Endodermal cell (in vitro differentiated cells): ENCODE measurements around the gene TSHZ3. TPM values are rescaled to one million over a fixed set of nuclear protein-coding genes. Genes with fewer than 3 reads are reported as not detected.

Experiments used
- DNase-seq: peaks from one replicate; pipeline ENCODE4 v3.0.0-alpha.2; 2017
- H3K27ac ChIP-seq: 2 replicates; pipeline ENCODE4 v1.5.1; 2013; ENCODE audit warnings: mild to moderate bottlenecking, low read depth, low read length, moderate library complexity
- H3K27me3 ChIP-seq: 2 replicates; pipeline ENCODE4 v1.6.1; 2013; ENCODE audit warnings: mild to moderate bottlenecking, low read length, moderate library complexity; ENCODE audit not compliant: insufficient read depth, control insufficient read depth, poor library complexity, severe bottlenecking
- H3K36me3 ChIP-seq: 2 replicates; pipeline ENCODE4 v1.7.0; 2013; ENCODE audit warnings: mild to moderate bottlenecking, low read length, moderate library complexity; ENCODE audit not compliant: control insufficient read depth, insufficient read depth
- H3K4me1 ChIP-seq: one replicate; pipeline ENCODE4 v1.7.0; 2013; ENCODE audit warnings: low read length; ENCODE audit not compliant: control insufficient read depth, insufficient read depth
- H3K4me3 ChIP-seq: 2 replicates; pipeline ENCODE4 v1.5.1; 2013; ENCODE audit warnings: mild to moderate bottlenecking, low read length, moderate library complexity
- H3K9ac ChIP-seq: 2 replicates; pipeline ENCODE4 v1.6.1; 2013; ENCODE audit warnings: mild to moderate bottlenecking, low read length, moderate library complexity; ENCODE audit not compliant: poor library complexity, severe bottlenecking; ENCODE audit errors: extremely low read depth
- H3K9me3 ChIP-seq: 2 replicates; pipeline ENCODE4 v1.6.1; 2013; ENCODE audit warnings: mild to moderate bottlenecking, low read length, moderate library complexity; ENCODE audit not compliant: control insufficient read depth
- H3K27ac Mint-ChIP-seq: 2 replicates; pipeline ENCODE4 v1.8.0; 2020; ENCODE audit warnings: mixed read lengths
- H3K27me3 Mint-ChIP-seq: 2 replicates; pipeline ENCODE4 v1.8.0; 2021; ENCODE audit warnings: mild to moderate bottlenecking, mixed read lengths; ENCODE audit not compliant: insufficient read depth
- H3K36me3 Mint-ChIP-seq: 2 replicates; pipeline ENCODE4 v1.8.0; 2020; ENCODE audit warnings: low read depth, mixed read lengths
- H3K4me1 Mint-ChIP-seq: 2 replicates; pipeline ENCODE4 v1.8.0; 2020; ENCODE audit warnings: mixed read lengths
- H3K4me3 Mint-ChIP-seq: 2 replicates; pipeline ENCODE4 v1.8.0; 2020; ENCODE audit warnings: mild to moderate bottlenecking, moderate library complexity, mixed read lengths
- H3K9me3 Mint-ChIP-seq: 2 replicates; pipeline ENCODE4 v1.8.0; 2020; ENCODE audit warnings: mild to moderate bottlenecking, mixed read lengths
- CTCF ChIP-seq: fragments of 200-600 bp; sonication (generic); conservative IDR thresholded peaks from 2 replicates; pipeline ENCODE4 v1.5.0; 2021; ENCODE audit warnings: antibody characterized with exemption, mild to moderate bottlenecking
- WGBS, 2 experiments: methylation state at CpG; one replicate each; pipeline versions ENCODE4 v1.1.5 to v1.1.7; 2013; ENCODE audit warnings: missing lambda C conversion rate in 2 of 2, mixed read lengths in 1 of 2; ENCODE audit not compliant: insufficient coverage in 1 of 2, insufficient read length in 1 of 2; 5-methylcytosine and 5-hydroxymethylcytosine counted together
- total RNA-seq, 2 donors: library from RNA; stranded (reverse); fragmentation: NEBNext Ultra II Directional in 1 of 2; extraction: Animal tissue kit (Norgen Biotek cat#: 25700) in 1 of 2; gene quantifications; 2 replicates in 1 of 2; 3 replicates in 1 of 2; pipeline ENCODE4 v1.2.1, GENCODE V29; 2021

Gene TSHZ3
- total RNA-seq, 2 donors from 2014 or later, result 0.84 to 2.1 TPM

- Mint-ChIP-seq H3K27me3 (no peaks in the 10 kb centered on the region), H3K4me1 (no peaks in the 10 kb centered on the region), H3K4me3 (no peak overlapping the region), H3K36me3 (no peaks in the 10 kb centered on the region), H3K9me3 (no peaks in the 10 kb centered on the region), H3K27ac (no peak overlapping the region)
- DNase-seq, result no peak
- Histone ChIP-seq H3K4me1 (no peaks in the 10 kb centered on the region), H3K27me3 (no peaks in the 10 kb centered on the region), H3K36me3 (no peaks in the 10 kb centered on the region), H3K9me3 (no peaks in the 10 kb centered on the region), H3K4me3 (no peak overlapping the region), H3K27ac (no peak overlapping the region), H3K9ac (no peak overlapping the region)
- WGBS, 2 experiments, result 89 to 100% methylated on average over 1 to 2 of the region's 2 CpGs
- TF ChIP-seq CTCF, result no peak
These were observed 55.0 kb downstream of the TSHZ3 start for GRCh38 chr19:31294189-31294588.

- no peak for DNase-seq
- no peaks in the 10 kb centered on the region for H3K36me3 ChIP-seq
- 80 to 100% methylated on average over 1 to 2 of the region's 2 CpGs for WGBS, 2 experiments
- no peaks in the 10 kb centered on the region for H3K27me3 ChIP-seq
- Mint-ChIP-seq H3K9me3 (no peaks in the 10 kb centered on the region), H3K27ac (no peak overlapping the region), H3K4me3 (no peak overlapping the region), H3K27me3 (no peaks in the 10 kb centered on the region), H3K4me1 (no peaks in the 10 kb centered on the region), H3K36me3 (no peaks in the 10 kb centered on the region)
- no peak for TF ChIP-seq CTCF
- no peak overlapping the region for H3K4me3 ChIP-seq
- no peak overlapping the region for H3K27ac ChIP-seq
- no peak overlapping the region for H3K9ac ChIP-seq
- H3K9me3 ChIP-seq, result no peaks in the 10 kb centered on the region
- H3K4me1 ChIP-seq, result no peaks in the 10 kb centered on the region
These were observed 56.5 kb downstream of the TSHZ3 start for GRCh38 chr19:31292639-31293185.

GRCh38 chr19:31290931-31291590 is 58.2 kb downstream of the TSHZ3 start:
- no peak overlapping the region for H3K9ac ChIP-seq
- no peaks in the 10 kb centered on the region for H3K4me1 ChIP-seq
- 75 to 77% methylated on average over 7 to 8 of the region's 8 CpGs for WGBS, 2 experiments
- DNase-seq, result no peak
- no peak for TF ChIP-seq CTCF
- no peak overlapping the region for H3K4me3 ChIP-seq
- Mint-ChIP-seq H3K27ac (no peak overlapping the region), H3K4me1 (no peaks in the 10 kb centered on the region), H3K9me3 (no peaks in the 10 kb centered on the region), H3K36me3 (no peaks in the 10 kb centered on the region), H3K27me3 (no peaks in the 10 kb centered on the region), H3K4me3 (no peak overlapping the region)
- H3K27ac ChIP-seq, result no peak overlapping the region
- no peaks in the 10 kb centered on the region for H3K27me3 ChIP-seq
- no peaks in the 10 kb centered on the region for H3K9me3 ChIP-seq
- H3K36me3 ChIP-seq, result no peaks in the 10 kb centered on the region
